Measurements from ENCODE around the gene PYURF.

The PYURF gene

GRCh38 chr4:88524171-88524570 is 595 bp upstream of the PYURF start:
- Mint-ChIP-seq H3K4me1 (ENCODE audit: low read depth) (peaks cover 43% of the 10 kb centered on the region), H3K27ac (peak overlapping the region; percentile 71), H3K36me3 (ENCODE audit: low read depth) (peaks cover 14% of the 10 kb centered on the region), H3K27me3 (no peaks in the 10 kb centered on the region), H3K4me3 (peak overlapping the region; percentile 96), H3K9me3 (no peaks in the 10 kb centered on the region)

GRCh38 chr4:88522702-88523324 is 763 bp downstream of the PYURF start:
- H3K4me1 Mint-ChIP-seq (ENCODE audit: low read depth) = peaks cover 43% of the 10 kb centered on the region
- H3K27me3 Mint-ChIP-seq = no peaks in the 10 kb centered on the region
- H3K36me3 Mint-ChIP-seq (ENCODE audit: low read depth) = peaks cover 14% of the 10 kb centered on the region
- no peaks in the 10 kb centered on the region for H3K9me3 Mint-ChIP-seq
- peak overlapping the region; percentile 96 for H3K4me3 Mint-ChIP-seq
- H3K27ac Mint-ChIP-seq = peak overlapping the region; percentile 89

DNA sequence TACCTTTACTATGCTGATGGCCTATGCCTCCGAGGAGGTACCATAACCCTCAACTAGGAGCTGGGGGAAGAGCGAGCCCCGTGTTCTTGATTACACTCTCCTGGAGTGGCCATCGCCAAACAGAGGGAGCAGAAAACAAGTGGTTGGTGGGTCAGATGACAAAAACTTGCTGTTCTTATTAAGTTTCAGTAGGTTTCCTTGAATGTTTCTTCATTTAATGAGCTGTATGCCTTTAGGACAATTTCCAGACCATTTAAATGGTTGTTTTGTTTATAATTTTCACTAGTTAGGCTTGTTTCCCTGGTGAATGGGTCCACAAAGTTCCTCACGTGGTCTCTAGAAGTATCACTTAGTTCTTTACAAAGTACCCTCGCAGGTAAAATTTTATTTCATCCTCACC is 4.7 kb downstream of the PYURF start:
- Mint-ChIP-seq H3K27ac (no peak overlapping the region), H3K9me3 (no peaks in the 10 kb centered on the region), H3K36me3 (ENCODE audit: low read depth) (peaks cover 14% of the 10 kb centered on the region), H3K4me1 (ENCODE audit: low read depth) (peaks cover 18% of the 10 kb centered on the region), H3K27me3 (no peaks in the 10 kb centered on the region), H3K4me3 (no peak overlapping the region)

GRCh38 chr4:88517825-88518224 is 5.8 kb downstream of the PYURF start:
- no peaks in the 10 kb centered on the region for H3K27me3 Mint-ChIP-seq
- no peaks in the 10 kb centered on the region for H3K9me3 Mint-ChIP-seq
- peak overlapping the region; percentile 19 for H3K27ac Mint-ChIP-seq
- H3K36me3 Mint-ChIP-seq (ENCODE audit: low read depth) = peaks cover 14% of the 10 kb centered on the region
- peaks cover 17% of the 10 kb centered on the region for H3K4me1 Mint-ChIP-seq (ENCODE audit: low read depth)
- no peak overlapping the region for H3K4me3 Mint-ChIP-seq

DNA sequence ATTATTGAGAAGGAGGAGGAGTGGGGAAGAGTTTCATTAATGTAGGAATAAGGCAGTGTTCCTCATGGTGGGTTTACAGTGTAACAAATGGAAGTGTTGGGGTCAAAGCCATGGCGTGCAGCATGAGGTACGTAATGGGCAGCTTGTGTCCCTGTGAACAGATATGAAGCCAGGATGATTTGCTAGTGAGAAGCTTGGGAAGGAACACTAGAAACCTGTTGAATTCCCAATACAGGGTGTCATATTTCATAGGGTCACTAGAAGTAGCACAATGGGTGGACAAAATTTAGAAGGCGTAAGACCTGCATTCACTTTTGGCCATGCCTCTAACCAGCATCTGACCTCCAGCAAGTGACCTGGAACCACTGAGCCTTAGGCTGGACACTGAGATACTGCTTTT is 6.8 kb downstream of the PYURF start:
- H3K36me3 Mint-ChIP-seq (ENCODE audit: low read depth) = peaks cover 12% of the 10 kb centered on the region
- no peaks in the 10 kb centered on the region for H3K27me3 Mint-ChIP-seq
- peaks cover 6% of the 10 kb centered on the region for H3K4me1 Mint-ChIP-seq (ENCODE audit: low read depth)
- H3K4me3 Mint-ChIP-seq = no peak overlapping the region
- H3K9me3 Mint-ChIP-seq = no peaks in the 10 kb centered on the region
- no peak overlapping the region for H3K27ac Mint-ChIP-seq

DNA sequence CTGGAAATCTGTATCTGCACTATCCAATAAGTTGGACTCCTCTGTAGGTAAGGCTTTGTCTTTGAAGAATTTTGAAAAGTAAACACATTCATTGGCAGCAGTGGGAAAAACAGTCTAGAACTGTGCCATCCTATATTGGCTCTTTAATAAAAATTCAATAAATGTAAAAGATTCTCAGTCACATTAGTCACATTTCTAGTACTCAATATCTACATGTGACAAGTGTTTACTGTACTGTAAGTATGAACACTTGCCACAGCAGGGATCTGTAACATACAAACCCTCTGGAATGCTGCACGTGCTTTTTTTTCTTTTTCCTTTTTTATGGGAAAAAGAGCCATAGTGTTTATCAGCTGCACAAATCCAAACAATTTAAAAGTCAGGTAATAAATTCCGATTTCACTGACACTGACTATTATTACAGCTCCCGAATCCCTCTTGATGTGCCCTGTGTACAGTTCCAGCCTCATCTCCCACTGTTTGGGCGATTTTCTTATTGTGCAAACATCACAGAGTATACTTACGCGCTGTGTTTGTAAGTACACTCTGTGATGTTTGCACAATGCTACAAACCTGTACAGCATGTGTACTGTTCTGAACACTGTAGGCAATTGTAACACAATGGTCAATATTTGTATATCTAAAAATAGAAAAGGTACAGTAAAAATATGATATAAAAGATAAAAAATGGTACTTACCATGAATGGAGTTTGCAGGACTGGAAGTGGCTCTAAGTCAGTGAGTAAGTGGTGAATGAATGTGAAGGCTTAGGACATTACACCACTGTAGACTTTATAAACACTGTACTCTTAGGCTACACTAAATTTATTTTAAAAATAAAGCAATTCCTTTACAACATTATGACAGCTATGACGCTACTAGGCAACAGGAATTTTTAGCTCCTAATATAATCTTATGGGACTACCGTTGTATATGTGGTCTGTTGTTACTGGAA is 8.7 kb downstream of the PYURF start:
- no peak overlapping the region for H3K4me3 Mint-ChIP-seq
- H3K27ac Mint-ChIP-seq = no peak overlapping the region
- no peaks in the 10 kb centered on the region for H3K36me3 Mint-ChIP-seq (ENCODE audit: low read depth)
- no peaks in the 10 kb centered on the region for H3K27me3 Mint-ChIP-seq
- no peaks in the 10 kb centered on the region for H3K9me3 Mint-ChIP-seq
- no peaks in the 10 kb centered on the region for H3K4me1 Mint-ChIP-seq (ENCODE audit: low read depth)

- no peaks in the 10 kb centered on the region for H3K4me1 Mint-ChIP-seq (ENCODE audit: low read depth)
- H3K27me3 Mint-ChIP-seq = no peaks in the 10 kb centered on the region
- no peaks in the 10 kb centered on the region for H3K36me3 Mint-ChIP-seq (ENCODE audit: low read depth)
- no peak overlapping the region for H3K4me3 Mint-ChIP-seq
- no peak overlapping the region for H3K27ac Mint-ChIP-seq
- no peaks in the 10 kb centered on the region for H3K9me3 Mint-ChIP-seq
Measured at GRCh38 chr4:88511236-88511635, 12.3 kb downstream of the PYURF start.

DNA sequence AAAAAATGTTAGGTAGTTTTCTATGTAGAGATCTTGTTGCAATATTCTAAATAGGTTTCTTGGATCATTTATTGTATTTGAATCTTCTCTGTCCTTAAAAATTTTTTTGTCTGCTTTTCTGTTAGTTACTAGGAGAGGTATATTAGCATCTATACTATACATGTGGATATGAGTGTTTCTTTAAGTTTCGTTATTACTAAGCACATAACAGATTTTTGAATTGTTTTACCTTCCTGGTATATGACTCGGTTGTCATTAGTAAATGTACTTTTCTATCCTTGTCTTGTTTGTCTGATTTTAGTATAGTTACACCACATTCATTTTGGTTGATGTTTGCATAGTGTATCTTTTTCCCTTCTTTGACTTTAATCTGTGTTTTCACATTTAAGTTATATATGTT is 20.2 kb downstream of the PYURF start:
- no peaks in the 10 kb centered on the region for H3K9me3 Mint-ChIP-seq
- H3K27me3 Mint-ChIP-seq = no peaks in the 10 kb centered on the region
- H3K27ac Mint-ChIP-seq = no peak overlapping the region
- H3K4me1 Mint-ChIP-seq (ENCODE audit: low read depth) = peaks cover 4% of the 10 kb centered on the region
- H3K4me3 Mint-ChIP-seq = no peak overlapping the region
- H3K36me3 Mint-ChIP-seq (ENCODE audit: low read depth) = peaks cover 20% of the 10 kb centered on the region

- H3K27ac Mint-ChIP-seq = no peak overlapping the region
- H3K9me3 Mint-ChIP-seq = no peaks in the 10 kb centered on the region
- H3K4me3 Mint-ChIP-seq = no peak overlapping the region
- no peaks in the 10 kb centered on the region for H3K27me3 Mint-ChIP-seq
- H3K36me3 Mint-ChIP-seq (ENCODE audit: low read depth) = peaks cover 25% of the 10 kb centered on the region
- H3K4me1 Mint-ChIP-seq (ENCODE audit: low read depth) = no peaks in the 10 kb centered on the region
Measured at GRCh38 chr4:88497859-88498409, 25.6 kb downstream of the PYURF start.

DNA sequence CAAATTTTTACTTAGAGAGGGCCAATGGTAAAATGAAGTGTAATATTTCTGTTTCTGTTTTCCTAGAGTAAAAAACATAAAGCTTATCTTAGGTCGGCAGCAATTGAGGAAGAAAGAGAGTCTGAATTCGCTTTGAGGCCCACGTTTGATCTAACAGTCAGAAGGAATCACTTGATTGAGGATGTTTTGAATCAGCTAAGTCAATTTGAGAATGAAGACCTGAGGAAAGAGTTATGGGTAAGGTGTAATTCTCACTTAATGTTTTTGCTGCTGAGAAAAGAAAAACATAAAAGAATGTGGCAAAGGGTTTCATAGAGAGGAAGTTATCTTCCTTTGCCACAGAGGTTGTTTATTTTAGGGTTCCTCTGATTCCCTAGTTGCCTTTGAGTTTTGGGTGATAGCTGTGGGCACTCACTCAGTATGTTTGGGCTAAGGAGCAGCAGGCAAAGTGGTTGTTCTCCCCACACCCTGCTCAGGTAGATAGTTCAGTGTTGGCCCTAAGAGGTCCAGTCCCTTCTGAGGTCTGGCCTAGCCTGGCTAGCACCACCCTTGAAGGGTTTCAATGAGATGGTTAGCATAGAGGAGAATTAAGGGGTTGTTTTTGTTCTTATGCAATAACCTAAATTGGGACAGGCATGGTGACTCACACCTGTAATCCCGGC is 34.3 kb downstream of the PYURF start:
- Mint-ChIP-seq H3K4me1 (ENCODE audit: low read depth) (peaks cover 11% of the 10 kb centered on the region), H3K9me3 (no peaks in the 10 kb centered on the region), H3K4me3 (no peak overlapping the region), H3K27me3 (no peaks in the 10 kb centered on the region), H3K27ac (no peak overlapping the region), H3K36me3 (ENCODE audit: low read depth) (peaks cover 18% of the 10 kb centered on the region)

DNA sequence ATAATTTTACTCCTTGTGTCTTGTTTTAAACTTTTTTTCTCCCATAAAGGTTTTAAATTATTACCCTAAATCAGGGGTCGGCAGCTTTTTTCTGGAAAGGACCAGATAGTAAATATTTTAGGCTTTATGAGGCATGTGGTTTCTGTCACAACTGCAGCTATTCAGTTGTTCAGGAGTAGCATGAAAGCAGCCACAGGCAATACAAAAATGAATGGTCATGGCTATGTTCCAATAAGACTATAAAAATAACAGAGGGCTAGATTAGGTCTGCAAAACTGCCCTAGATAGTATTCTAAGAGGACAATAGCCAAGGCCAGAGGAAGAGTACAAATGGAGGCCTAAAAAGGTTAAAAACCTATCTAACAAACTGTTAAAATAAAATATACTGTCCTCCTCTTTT is 42.0 kb downstream of the PYURF start:
- no peak overlapping the region for H3K27ac Mint-ChIP-seq
- H3K36me3 Mint-ChIP-seq (ENCODE audit: low read depth) = peaks cover 15% of the 10 kb centered on the region
- H3K27me3 Mint-ChIP-seq = no peaks in the 10 kb centered on the region
- no peaks in the 10 kb centered on the region for H3K9me3 Mint-ChIP-seq
- no peak overlapping the region for H3K4me3 Mint-ChIP-seq
- no peaks in the 10 kb centered on the region for H3K4me1 Mint-ChIP-seq (ENCODE audit: low read depth)

- Mint-ChIP-seq H3K27ac (no peak overlapping the region), H3K36me3 (ENCODE audit: low read depth) (peaks cover 20% of the 10 kb centered on the region)
Measured at GRCh38 chr4:88478247-88478646, 45.3 kb downstream of the PYURF start.

DNA sequence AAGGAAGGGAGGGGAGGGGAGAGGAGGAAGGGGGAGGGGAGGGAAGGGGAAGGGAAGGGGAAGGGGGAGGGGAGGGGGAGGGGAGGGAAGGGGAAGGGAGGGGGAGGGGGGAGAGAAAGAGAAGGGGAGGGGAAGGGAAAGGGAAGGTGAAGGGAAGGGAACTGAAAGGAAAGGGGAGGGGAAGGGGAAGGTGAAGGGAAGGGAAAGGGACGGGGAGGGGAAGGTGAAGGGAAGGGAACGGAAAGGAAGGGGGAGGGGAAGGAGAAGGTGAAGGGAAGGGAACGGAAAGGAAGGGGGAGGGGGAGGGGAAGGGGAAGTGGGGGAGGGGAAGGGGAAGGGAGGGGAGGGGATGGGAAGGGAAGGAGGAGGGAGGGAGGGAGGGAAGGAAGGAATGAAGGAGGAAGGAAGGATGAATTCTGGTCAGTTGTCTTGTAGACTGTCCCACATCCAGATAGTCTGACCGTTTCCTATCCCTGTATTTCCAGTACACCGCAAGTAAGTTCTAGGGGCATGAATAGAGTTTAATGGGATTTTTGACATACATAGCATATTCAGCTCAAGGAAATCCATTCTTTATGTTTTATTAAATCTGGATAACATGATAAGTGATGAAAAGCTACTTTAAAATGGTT is 46.2 kb downstream of the PYURF start:
- H3K4me3 Mint-ChIP-seq = no peak overlapping the region
- H3K4me1 Mint-ChIP-seq (ENCODE audit: low read depth) = no peaks in the 10 kb centered on the region
- H3K27me3 Mint-ChIP-seq = no peaks in the 10 kb centered on the region
- H3K9me3 Mint-ChIP-seq = no peaks in the 10 kb centered on the region
- peaks cover 27% of the 10 kb centered on the region for H3K36me3 Mint-ChIP-seq (ENCODE audit: low read depth)
- no peak overlapping the region for H3K27ac Mint-ChIP-seq

More at GRCh38 chr4:88478247-88478646, 45.3 kb downstream of the PYURF start:
- Mint-ChIP-seq H3K9me3 (no peaks in the 10 kb centered on the region), H3K4me1 (ENCODE audit: low read depth) (no peaks in the 10 kb centered on the region), H3K27me3 (no peaks in the 10 kb centered on the region), H3K4me3 (no peak overlapping the region)
